Tibial nerve (tissue), 4 donors: ENCODE data around the gene TPRX2. TPM values are rescaled to one million over a fixed set of nuclear protein-coding genes. Genes with fewer than 3 reads are reported as not detected.

Experiments
- DNase-seq, 2 donors: peaks; one replicate each; pipeline ENCODE4 v3.0.0-alpha.2; 2019; ENCODE audit warnings: low spot score in 2 of 2
- H3K27ac ChIP-seq, 4 donors: fragments of 200-600 bp; sonication (generic) in 3 of 4; one replicate each; pipeline ENCODE4 v1.5.1; 2017 to 2019; ENCODE audit warnings: mild to moderate bottlenecking in 1 of 4
- H3K27me3 ChIP-seq, 2 donors: fragments of 200-600 bp; sonication (generic) in 1 of 2; one replicate each; pipeline versions ENCODE4 v1.5.1 to v1.6.0; 2017 to 2019
- H3K36me3 ChIP-seq, 3 donors: fragments of 200-600 bp; sonication (generic); one replicate each; pipeline ENCODE4 v1.5.1; 2018 to 2019
- H3K4me1 ChIP-seq, 4 donors: fragments of 200-600 bp; sonication (generic) in 3 of 4; one replicate each; pipeline ENCODE4 v1.5.1; 2017 to 2019
- H3K4me3 ChIP-seq, 4 donors: fragments of 200-600 bp; sonication (generic) in 3 of 4; one replicate each; pipeline ENCODE4 v1.5.1; 2017 to 2019; ENCODE audit warnings: mild to moderate bottlenecking in 1 of 4, moderate library complexity in 1 of 4
- H3K9me3 ChIP-seq, 4 donors: fragments of 200-600 bp; sonication (generic) in 3 of 4; one replicate each; pipeline ENCODE4 v1.5.1; 2017 to 2019
- EP300 ChIP-seq, 2 donors: sonication (generic); formaldehyde crosslinking; IDR thresholded peaks; one replicate each; pipeline ENCODE4 v1.6.1; 2017; ENCODE audit warnings: antibody characterized with exemption in 2 of 2, mild to moderate bottlenecking in 1 of 2
- POLR2A ChIP-seq, 2 donors: fragments of 450-650 bp; IDR thresholded peaks; one replicate each; pipeline ENCODE4 v1.6.1; 2017; ENCODE audit warnings: antibody characterized with exemption in 2 of 2, mild to moderate bottlenecking in 2 of 2, moderate library complexity in 2 of 2
- WGBS, 2 donors: methylation state at CpG; one replicate each; pipeline ENCODE4 v1.1.5; 2018; 5-methylcytosine and 5-hydroxymethylcytosine counted together
- total RNA-seq, 4 donors: library from RNA; depleted of rRNA; stranded (reverse); fragments of >200 nt; gene quantifications; one replicate each; pipeline ENCODE4 v1.1.0, GENCODE V29; 2016
- TF ChIP-seq, protein P1 (sequence below), 5 experiments: fragments of 200-600 bp in 3 of 5; fragments of 450-650 bp in 2 of 5; sonication (generic) in 3 of 5; IDR thresholded peaks; one replicate each; pipeline ENCODE4 v1.5.1; 2016 to 2019; ENCODE audit warnings: antibody characterized with exemption in 5 of 5, mild to moderate bottlenecking in 3 of 5, moderate library complexity in 2 of 5

TPRX2 gene
- total RNA-seq, 4 donors from 2014 or later: not detected

GRCh38 chr19:47836038-47836437 is 23.0 kb upstream of the TPRX2 start:
- DNase-seq: no peak
- no peaks in the 10 kb centered on the region for H3K9me3 ChIP-seq
- TF ChIP-seq POLR2A (IDR thresholded peaks at IDR 0.05) (no peak), EP300 (IDR thresholded peaks at IDR 0.05) (no peak)
- TF ChIP-seq, protein P1, sequence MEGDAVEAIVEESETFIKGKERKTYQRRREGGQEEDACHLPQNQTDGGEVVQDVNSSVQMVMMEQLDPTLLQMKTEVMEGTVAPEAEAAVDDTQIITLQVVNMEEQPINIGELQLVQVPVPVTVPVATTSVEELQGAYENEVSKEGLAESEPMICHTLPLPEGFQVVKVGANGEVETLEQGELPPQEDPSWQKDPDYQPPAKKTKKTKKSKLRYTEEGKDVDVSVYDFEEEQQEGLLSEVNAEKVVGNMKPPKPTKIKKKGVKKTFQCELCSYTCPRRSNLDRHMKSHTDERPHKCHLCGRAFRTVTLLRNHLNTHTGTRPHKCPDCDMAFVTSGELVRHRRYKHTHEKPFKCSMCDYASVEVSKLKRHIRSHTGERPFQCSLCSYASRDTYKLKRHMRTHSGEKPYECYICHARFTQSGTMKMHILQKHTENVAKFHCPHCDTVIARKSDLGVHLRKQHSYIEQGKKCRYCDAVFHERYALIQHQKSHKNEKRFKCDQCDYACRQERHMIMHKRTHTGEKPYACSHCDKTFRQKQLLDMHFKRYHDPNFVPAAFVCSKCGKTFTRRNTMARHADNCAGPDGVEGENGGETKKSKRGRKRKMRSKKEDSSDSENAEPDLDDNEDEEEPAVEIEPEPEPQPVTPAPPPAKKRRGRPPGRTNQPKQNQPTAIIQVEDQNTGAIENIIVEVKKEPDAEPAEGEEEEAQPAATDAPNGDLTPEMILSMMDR (IDR thresholded peaks at IDR 0.05): no peak
- H3K27me3 ChIP-seq: peaks cover 0 to 15% of the 10 kb centered on the region in 2 donors
- H3K36me3 ChIP-seq: no peaks in the 10 kb centered on the region
- H3K27ac ChIP-seq: no peak overlapping the region
- no peaks in the 10 kb centered on the region for H3K4me1 ChIP-seq
- no peak overlapping the region for H3K4me3 ChIP-seq
- WGBS, 2 donors: 57 to 71% methylated on average over 1 to 8 of the region's 8 CpGs

GRCh38 chr19:47839411-47839810 is 19.6 kb upstream of the TPRX2 start:
- Histone ChIP-seq H3K4me1 (no peaks in the 10 kb centered on the region), H3K9me3 (no peaks in the 10 kb centered on the region), H3K27me3 (peaks cover 0 to 43% of the 10 kb centered on the region in 2 donors), H3K36me3 (no peaks in the 10 kb centered on the region), H3K4me3 (no peak overlapping the region), H3K27ac (no peak overlapping the region)
- DNase-seq: no peak
- no peak for TF ChIP-seq POLR2A (IDR thresholded peaks at IDR 0.05)
- TF ChIP-seq EP300 (IDR thresholded peaks at IDR 0.05): no peak
- TF ChIP-seq, protein P1 (IDR thresholded peaks at IDR 0.05): no peak
- WGBS, 2 donors: 47 to 55% methylated on average over 14 to 15 of the region's 16 CpGs

DNA sequence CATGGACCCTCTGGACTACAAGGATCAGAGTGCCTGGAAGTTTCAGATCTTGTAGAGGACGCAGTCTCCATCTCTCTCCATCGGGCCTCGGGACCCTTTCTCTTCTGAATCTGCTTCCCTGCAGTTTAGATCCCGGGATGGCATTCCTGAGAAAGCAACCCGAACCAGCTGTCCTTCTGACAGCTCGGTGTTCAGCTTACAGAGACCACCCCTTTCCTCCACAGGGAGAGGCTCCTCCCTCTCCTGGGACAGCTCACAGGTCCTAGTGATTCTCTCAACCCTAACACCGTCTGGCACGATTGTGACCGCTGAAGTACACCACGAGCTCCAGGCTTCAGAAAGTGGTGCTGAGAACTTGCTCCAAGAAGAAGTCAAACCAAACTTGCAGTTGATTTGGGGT is 19.1 kb upstream of the TPRX2 start:
- no peak for DNase-seq
- Histone ChIP-seq H3K36me3 (no peaks in the 10 kb centered on the region), H3K4me3 (no peak overlapping the region), H3K27ac (no peak overlapping the region), H3K9me3 (no peaks in the 10 kb centered on the region), H3K4me1 (no peaks in the 10 kb centered on the region), H3K27me3 (peaks cover 0 to 43% of the 10 kb centered on the region in 2 donors)
- TF ChIP-seq POLR2A (IDR thresholded peaks at IDR 0.05) (no peak), EP300 (IDR thresholded peaks at IDR 0.05) (no peak)
- TF ChIP-seq, protein P1 (IDR thresholded peaks at IDR 0.05): no peak
- WGBS, 2 donors: 28 to 31% methylated on average over 10 of the region's 10 CpGs

GRCh38 chr19:47842941-47843340 is 16.1 kb upstream of the TPRX2 start:
- Histone ChIP-seq H3K27me3 (peaks cover 0 to 53% of the 10 kb centered on the region in 2 donors), H3K9me3 (no peaks in the 10 kb centered on the region)
- DNase-seq: no peak

DNA sequence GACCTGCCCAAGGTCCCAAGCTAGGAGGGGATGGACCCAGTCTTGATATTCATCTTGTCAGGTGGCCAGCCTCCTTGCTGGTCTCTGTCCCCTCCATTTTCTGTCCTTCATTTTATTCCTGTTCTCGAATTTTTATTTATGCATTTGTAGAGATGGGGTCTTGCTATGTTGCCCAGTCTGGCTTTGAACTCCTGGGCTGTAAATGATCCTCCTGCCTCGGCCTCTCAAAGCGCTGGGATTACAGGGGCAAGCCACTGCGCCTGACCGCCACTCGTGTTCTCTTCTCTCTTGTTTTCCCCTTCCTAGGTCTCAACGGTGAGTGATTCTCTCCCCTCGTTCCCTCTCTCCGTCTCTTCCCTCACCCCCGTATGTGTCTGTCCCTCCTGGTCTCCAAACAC is 10.6 kb upstream of the TPRX2 start:
- no peak for DNase-seq
- Histone ChIP-seq H3K27me3 (peaks cover 0 to 60% of the 10 kb centered on the region in 2 donors), H3K4me1 (no peaks in the 10 kb centered on the region), H3K36me3 (no peaks in the 10 kb centered on the region), H3K27ac (no peak overlapping the region), H3K4me3 (no peak overlapping the region), H3K9me3 (no peaks in the 10 kb centered on the region)
- 52 to 54% methylated on average over 10 of the region's 10 CpGs for WGBS, 2 donors
- TF ChIP-seq POLR2A (IDR thresholded peaks at IDR 0.05) (no peak), EP300 (IDR thresholded peaks at IDR 0.05) (no peak)
- TF ChIP-seq, protein P1 (IDR thresholded peaks at IDR 0.05): no peak

More at GRCh38 chr19:47842941-47843340, 16.1 kb upstream of the TPRX2 start:
- no peak for TF ChIP-seq EP300 (IDR thresholded peaks at IDR 0.05)
- TF ChIP-seq, protein P1 (IDR thresholded peaks at IDR 0.05): no peak
- TF ChIP-seq POLR2A (IDR thresholded peaks at IDR 0.05): no peak
- H3K27ac ChIP-seq: no peak overlapping the region
- H3K4me1 ChIP-seq: no peaks in the 10 kb centered on the region
- H3K4me3 ChIP-seq: no peak overlapping the region
- H3K36me3 ChIP-seq: no peaks in the 10 kb centered on the region
- WGBS, 2 donors: 40 to 55% methylated on average over 5 of the region's 5 CpGs
